ENCODE results near the gene NUP85.
"Not testable (repeated sequence)": the region's sequence is repeated elsewhere in the genome, so short reads cannot be mapped to it uniquely, and the experiment has no call there.

Gene NUP85

DNA sequence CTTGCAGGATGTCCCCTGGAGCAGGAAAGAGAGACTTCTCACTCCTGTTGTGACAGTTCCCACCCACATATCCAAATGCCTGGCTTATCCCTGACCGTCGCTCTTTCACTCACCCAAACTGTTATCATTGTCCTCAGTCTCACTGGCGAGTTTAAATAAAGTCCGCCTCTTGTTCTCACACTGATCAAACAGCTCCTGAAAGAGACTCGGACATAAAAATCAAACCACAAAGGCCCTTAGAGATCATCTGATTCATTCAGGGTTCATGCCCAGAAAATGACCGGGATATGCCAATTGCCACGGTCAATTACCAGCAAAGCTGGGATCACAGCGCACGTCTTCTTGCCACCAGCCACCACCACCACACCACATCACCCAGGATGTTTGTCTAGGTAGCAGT is 36.0 kb downstream of the NUP85 start:
- DNase-seq, result no peak

DNA sequence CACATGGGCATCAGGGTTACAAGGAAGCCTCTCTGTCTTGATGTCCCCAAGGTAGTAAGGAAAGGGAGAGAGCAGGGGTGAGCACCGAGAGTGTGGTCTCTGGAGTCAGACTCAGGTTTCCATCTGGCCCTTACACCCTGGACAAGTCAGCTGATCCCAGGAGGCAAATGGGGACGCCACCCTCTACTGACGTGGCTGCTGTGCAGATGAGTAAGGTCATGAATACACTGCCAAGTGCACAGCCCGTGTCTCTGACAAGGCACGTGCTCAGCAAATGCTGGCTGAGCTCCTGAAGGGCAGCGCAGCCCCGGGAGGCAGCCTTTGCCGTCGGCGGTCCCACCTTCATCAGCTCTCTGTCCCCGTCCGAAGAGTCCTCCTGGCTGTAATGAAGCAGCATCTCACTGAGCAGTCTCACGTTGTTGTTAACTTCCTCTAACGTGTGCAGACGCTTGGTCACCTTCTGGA is 36.5 kb downstream of the NUP85 start:
- no peak for DNase-seq

DNA sequence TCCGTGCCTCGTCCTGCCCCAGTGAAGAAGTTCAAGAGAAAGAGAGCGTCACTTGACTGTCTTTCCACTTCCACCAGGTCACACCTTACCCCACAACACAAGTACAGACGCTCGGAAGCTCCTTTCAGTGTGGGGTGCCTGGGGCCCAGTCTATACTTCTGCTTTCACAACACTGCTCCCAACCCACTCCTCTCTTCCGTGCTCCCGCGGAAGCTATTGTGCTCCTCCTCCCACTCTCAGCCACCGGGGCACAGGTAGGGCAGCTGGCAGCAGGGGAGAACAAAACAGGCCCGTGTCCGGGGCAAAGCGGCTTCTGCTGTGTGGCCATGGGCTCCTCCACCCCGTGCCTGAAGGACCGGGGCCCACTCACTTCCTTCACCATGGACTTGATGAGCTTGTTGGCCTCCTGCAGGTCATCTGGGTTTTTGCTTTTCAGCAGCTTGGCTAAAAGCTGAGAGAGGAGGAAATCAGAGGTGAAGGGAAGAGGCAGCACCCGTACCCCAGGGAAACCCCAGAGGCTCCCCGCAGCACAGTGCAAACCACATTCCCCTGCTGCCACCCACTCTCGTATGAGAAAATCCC is 37.1 kb downstream of the NUP85 start:
- DNase-seq, result no peak

DNA sequence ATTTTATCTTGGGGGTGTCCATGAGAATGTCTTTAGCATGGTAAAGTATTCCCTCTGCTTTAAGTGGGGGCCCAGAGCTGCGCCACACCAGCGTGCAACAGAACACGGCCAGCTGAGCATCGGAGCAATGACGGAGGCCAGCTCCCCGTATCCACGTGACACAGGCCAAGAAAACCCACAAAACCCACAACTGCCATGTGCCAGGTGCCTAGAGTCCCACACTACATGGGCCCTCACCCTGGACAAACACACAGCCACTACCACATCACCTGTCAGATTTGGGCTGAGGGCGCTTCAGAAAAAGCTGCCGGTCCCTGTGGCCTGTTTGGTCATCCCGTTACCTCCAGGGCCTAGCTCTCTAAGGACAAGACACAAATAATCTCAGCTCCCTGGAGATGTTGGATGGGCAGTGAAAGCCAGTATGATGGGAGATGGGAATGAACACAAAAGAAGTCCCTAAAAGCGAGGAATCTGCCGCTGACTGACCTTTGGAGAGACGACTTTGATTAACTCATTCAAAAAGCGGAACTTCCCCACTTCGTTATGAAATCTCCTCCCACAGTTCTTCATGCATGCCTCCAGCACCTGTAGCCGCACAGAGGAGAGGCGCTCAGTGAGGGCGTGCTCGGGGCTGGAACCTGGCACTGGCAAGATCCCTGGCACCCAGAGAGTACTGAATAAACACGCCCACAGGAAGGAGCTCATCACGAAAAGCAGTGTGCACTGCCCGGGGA is 38.8 kb downstream of the NUP85 start:
- DNase-seq, result no peak

DNA sequence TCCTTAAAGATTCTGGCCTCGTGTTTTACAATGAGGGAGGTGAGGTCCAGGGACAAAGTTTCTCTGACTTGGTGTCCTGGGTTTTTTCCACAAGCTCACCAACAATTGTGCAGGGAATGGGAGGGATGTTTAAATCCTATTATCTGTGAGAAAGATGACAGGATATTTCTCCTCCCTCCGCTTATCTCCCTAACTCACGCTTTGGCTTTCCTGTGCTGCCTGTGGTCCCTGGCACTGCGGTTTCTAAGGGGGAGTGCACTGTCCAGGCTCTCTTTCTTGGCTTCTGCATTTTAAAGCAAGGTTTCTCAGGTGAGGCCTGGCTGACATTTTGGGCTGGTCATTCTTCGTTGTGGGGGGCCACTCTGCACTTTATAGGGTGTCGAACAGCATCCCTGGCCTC is 39.5 kb downstream of the NUP85 start:
- no peak for DNase-seq

DNA sequence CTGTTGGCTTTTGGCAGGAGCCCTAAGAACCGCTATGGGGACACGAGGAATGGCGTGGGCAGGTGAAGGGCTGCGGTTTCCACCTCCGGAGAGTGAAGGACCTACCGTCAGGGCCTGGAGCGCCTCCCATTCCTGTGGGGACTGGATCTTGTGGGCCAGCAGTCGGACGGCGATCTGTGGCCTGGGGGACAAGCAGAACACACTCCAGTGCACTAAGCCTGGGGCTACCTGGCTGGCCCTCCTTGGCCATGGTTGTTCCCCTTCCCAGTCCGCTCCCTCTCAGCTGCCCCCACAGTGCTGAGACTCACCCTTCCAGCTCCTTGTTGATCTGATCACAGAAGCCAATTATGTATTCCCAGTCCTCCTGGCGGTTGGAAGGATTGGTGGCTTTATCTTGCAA is 40.9 kb downstream of the NUP85 start:
- DNase-seq, result no peak

DNA sequence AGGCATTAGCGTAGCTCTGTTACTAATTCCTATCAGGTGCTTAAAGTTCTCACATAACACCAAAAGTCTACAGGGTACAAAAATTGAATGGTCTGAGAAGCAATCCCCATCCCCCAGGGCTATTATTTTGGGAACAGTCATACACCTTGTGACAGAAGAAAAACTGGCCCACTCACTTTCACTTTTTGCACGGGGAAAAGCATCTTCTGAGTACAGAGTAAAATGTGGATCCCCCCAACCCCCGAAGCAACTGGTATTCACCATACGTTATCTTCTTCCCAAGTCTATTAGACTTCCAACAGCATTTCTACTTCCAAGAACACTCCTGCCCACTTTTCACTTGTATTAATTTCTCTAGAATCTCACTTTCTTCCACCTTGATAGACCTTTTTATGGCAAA is 44.1 kb downstream of the NUP85 start:
- DNase-seq, result no peak

DNA sequence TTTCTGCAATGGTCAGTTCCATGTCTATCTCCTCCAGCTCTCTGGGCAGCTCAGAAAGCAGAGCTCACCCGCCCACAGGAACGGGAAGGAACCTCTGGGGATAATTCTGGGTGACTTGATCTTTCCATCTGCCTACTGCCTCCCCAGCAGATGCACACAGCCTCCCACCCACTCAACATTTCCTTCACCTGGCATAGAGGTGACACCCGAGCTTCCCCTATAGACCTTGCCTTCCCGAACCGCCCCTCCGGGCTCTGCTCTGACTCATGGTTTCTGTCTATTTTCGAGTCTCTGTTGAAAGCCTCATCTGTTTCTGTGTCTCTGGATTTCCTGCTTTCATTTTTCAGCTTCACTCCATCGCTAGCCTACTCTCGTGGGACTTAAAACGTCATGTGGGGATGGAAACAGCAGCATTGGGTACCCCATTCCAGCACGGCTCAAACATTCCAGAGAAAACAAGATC is 44.6 kb downstream of the NUP85 start:
- no peak for DNase-seq

DNA sequence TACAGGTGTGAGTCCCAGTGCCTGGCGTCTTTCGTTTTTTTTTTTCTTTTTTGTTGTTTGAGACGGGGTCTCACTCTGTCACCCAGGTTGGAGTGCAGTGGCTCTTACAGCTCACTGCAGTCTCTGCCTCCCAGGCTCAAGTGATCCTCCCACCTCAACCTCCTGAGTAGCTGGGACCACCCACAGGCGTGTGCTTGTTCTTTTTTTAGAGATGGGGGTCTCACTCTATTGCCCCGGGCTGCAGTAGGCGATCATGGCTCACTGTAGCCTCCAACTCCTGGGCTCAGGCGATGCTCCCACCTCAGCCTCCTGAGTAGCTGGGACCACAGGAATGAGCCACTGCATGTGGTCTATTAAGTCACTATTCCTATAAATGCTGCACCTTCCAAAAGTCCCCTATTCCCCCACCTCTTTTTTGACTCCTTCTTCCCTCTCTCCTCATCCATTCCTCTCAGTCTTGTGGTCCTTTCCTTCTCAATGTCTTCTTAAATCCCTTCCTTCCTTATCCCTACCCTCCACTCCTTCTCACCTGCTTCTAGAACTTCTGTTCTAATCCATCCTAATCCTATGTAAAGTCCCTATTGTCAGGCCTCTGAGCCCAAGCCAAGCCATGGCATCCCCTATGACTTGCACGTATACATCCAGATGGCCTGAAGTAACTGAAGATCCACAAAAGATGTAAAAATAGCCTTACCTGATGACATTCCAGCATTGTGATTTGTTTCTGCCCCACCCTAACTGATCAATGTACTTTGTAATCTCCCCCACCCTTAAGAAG is 46.7 kb downstream of the NUP85 start:
- no peak for DNase-seq

DNA sequence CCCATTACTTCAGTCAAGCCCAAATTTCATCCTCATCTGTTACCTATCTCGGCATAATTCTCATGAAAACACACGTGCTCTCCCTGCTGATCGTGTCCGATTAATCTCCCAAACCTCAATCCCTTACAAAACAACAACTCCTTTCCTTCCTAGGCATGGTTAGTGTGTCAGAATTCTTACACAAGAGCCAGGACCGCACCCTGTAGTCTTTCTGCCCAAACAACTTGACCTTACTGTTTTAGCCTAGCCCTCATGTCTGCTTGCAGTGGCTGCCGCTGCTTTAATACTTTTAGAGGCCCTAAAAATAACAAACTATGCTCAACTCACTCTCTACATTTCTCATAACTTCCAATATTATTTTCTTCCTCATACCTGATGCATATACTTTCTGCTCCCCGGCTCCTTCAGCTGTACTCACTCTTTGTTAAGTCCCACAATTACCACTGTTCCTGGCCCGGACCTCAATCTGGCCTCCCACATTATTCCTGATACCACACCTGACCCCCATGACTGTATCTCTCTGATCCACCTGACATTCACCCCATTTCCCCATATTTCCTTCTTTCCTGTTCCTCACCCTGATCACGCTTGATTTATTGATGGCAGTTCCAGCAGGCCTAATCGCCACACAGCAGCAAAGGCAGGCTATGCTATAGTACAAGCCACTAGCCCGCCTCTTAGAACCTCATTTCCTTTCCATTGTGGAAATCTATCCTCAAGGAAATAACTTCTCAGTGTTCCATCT is 50.6 kb downstream of the NUP85 start:
- not testable (repeated sequence) for DNase-seq

DNA sequence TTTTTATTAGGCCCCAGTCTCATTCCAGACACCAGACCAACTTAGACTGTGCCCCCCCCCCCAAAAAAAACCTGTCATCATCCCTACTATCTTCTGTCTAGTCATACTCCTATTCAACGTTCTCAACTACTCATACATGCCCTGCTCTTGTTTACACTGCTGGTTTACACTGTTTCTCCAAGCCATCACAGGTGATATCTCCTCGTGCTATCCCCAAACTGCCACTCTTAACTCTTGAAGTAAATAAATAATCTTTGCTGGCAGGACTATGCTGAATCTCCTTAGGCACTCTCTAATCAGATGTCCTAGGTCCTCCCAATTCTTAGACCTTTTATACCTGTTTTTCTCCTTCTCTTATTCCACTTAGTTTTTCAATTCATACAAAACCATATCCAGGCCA is 51.7 kb downstream of the NUP85 start:
- not testable (repeated sequence) for DNase-seq

DNA sequence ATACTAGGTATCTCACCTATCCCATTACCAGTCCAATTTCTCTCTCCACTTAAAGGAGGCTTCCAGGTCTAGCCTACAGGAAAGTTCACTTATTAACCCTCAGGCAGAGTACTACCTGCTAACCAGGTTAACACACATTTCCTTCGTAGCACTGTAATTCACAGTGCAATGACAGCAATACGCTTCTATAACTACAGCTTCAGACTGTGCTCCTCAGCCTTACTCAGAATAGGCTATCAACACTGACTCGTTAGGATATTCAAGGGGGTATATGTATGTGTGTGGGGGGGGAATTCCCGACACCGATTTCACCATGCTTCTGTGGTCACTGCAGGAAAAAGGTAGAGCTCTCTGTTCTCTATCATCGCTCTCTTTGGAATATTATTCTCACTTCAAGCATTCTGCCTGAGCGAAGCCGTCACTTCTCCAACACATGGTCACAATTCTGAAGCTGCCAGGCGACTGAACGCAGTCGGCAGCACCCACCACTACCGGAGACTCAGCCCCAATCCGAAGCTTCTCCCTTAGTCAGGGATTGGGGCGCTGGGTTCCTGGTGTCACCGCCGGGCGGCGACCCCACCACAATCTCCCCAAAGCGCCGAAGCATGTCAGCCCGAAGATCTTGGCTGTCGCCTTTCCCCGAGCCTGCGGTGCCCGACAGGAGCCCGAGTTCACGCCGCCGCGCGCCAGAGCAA is 55.3 kb downstream of the NUP85 start:
- no peak for DNase-seq

DNA sequence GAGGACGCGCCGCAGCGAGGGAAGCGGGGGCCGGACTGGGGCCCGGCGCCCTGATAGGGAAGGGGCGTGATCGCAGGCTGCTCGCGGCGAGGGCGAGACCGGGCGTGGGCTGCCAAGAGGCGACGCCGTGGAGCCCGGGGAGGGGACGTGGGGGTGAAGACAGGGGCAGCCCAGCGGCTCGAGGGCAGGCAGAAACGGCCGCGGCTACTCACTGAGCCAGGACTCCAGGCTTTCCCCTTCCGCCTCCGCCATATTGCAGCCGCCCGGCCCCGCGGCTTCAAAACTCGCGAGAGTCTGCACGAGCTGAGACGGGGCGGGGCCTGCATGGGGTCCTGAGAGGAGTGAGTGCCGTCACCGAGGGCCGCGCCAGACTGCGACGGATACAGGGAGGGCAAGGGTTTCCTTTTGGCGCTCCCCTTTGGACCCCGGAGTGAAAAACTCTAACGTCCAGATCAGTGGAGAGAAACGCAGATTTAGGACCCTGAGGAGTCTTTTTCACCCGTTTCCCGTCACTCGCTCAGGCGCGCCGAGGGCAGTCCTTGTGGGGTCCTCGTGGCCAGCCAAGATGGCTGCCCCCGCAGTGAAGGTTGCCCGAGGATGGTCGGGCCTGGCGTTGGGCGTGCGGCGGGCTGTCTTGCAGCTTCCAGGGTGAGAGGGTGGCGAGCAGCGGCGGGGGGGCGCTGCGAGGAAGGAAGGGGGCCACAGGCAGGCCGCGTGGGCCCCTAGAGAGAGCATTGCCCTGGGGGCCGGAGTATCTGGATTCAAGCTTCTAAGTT is 56.0 kb downstream of the NUP85 start, which contains the start of the genes GGA3 and MRPS7:
GGA3 (minus strand) TSS at position 271 of the 776 bp plus-strand sequence; CDS start at position 252, 19 bp downstream.
MRPS7 (plus strand) TSS at position 544 of the 776 bp plus-strand sequence; CDS start at position 566, 22 bp downstream.
- peak; percentile 94 for DNase-seq

DNA sequence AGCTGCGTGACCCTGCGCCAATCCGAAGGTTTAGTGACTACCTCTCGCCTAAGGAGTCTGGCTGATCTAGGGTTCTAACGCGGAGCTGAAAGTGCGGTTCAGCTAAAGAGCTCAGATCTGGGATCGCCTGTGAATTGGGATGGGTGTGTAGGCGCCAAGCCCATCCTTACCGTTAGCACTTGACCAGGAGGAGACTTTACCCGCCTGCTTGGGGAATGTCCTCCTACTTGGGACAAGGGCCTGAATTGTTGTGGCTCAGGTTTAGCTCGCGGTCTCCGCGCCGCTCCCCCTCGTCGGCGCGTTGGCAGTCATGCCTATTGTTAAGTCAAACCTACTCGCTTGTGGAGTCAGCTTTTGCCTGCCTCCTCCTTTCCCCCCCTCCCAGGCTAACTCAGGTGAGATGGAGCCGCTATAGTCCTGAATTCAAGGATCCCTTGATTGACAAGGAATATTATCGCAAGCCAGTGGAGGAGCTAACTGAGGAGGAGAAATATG is 56.7 kb downstream of the NUP85 start:
- DNase-seq, result no peak

DNA sequence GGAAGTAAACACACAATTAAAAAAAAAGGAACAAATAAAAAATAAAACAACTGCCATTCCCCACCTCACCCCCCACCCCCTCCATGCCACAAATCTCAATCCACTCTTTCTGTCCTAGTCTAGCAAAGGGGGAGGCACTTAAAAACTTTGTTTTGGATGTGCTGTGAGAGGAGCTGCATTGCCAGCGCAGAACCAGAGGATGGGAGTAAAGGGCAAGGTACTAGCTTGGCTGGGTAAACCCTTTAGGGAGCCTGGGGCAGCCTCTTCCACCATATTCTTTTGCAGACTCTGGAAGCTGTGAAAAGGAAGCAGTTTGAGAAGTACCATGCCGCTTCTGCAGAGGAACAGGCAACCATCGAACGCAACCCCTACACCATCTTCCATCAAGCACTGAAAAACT is 57.6 kb downstream of the NUP85 start:
- no peak for DNase-seq

DNA sequence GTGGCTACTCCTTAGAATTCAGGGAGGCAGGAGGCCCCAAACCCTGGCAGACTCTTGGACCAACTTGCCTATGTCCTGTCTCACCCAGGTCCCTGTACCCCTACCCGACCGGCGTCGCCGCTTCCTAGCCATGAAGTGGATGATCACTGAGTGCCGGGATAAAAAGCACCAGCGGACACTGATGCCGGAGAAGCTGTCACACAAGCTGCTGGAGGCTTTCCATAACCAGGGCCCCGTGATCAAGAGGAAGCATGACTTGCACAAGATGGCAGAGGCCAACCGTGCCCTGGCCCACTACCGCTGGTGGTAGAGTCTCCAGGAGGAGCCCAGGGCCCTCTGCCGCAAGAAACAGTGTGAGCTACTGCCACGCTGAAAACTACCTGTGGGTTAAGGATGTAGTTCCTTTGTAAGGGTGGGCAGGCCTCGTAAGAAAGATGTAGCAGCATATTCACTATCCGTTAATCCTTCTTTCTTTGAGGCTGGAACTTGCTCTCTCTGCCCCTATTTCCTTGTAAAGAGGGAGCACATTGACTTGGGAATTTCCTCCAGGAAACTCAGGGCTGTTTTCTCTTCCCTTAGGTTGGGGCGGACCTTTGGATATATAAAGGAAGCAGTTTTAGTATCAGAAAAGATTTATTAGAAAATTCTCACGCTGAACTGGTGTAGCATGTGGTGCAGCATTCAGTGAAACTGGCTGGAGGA is 60.3 kb downstream of the NUP85 start:
- no peak for DNase-seq

DNA sequence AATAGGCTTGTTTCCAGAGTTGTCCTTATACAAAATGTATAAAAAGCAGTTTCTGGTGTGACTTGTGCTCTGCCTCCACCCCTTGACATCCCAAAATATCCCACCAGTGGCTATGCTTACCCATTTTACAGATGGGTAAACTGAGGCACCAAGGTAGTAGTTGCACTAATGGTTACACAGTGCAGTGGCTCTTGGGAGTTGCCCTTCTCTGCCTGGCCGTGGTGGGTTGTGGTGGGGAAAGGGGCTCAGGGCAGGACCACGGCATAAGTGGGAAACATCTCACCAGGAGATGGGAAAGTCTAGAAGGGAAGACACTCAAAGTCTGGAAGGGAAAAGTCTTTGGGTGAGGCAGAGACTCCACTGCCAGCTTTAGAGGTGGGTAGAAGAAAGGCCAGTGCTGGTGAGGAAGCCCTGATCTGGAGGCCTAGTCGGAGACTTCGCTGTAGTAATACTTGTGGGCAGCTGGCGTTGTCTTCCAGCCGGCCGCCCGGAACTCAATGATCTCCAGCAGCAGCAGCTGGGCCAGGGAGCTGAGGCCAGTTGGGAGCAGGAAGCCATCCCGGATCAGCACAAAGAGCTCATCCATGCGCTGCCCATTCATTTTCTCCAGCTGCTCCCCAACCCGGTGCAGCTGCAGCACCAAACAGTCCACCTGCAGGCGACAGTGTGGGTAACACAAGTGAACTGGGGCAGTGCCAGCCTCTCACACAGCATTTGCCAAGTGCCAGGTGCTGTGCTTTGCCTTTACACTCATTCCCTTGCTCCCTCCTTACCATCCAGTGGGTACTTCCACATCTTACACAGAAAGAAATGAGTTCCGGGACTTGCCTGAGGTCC is 61.1 kb downstream of the NUP85 start:
- DNase-seq, result no peak

DNA sequence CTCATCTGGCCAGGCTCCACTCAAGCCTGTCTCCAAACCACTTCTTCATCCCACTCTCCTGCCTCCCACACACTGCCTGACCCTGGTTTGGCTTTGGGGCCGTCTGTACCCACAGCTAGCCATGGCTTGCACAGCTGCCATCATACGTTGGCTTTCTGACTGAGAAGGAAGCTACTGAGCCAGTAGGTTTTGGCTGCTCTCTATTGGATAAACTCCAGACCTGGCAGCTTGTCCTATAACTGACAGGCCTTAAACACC is 61.6 kb downstream of the NUP85 start:
- no peak for DNase-seq

DNA sequence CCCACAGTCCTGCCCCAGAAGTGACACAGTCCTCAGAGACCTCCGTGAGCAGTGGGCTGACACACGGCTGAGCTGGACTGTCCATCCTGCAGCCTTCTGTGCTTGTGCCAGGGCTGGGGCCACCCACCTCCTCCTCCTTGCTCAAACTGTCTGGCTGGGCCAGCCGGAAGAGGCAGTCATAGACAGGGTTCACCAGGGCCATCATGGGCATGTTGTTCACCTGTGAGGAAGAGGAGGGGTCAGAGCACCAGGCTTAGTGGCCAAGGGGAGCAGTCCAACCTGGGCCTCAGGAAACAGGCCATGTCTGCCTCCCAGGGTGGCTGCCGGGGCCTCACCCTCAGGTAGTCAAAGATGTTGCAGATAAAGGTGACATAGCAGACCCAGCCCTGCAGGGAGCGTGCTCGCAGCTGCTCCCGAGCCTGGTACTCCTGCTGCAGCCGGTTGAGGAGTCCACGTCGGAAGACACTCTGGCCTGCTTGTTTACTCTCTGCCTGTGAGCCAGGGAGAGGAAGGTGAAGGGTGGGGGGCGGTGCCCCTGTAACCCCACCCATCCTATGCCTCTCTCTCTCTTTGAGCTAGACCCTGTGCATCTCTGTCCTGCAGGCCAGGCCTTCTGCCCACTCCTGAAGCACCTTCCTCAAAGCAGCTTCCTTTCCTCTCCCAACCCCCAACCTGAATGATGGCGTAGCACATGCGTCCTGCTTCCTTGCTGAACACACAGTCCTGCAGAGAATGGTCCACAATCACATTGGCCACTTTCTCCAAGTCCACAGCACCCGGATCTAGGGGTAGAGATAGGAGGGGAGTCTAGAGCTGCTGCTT is 62.1 kb downstream of the NUP85 start:
- no peak for DNase-seq
